Liver (tissue), 9 donors: Measurements from ENCODE around the gene OSBP2. TPM values are rescaled to one million over a fixed set of nuclear protein-coding genes. Genes with fewer than 3 reads are reported as not detected.

Source experiments
- DNase-seq: peaks from one replicate; pipeline ENCODE4 v3.0.0-alpha.2; 2017; ENCODE audit warnings: low spot score
- H3K27ac ChIP-seq, 2 donors: one replicate each; pipeline ENCODE4 v1.7.0; 2013; ENCODE audit warnings: inconsistent platforms in 2 of 2, low read length in 2 of 2, control low read depth in 1 of 2, low read depth in 1 of 2, mild to moderate bottlenecking in 1 of 2
- H3K27me3 ChIP-seq, 4 donors: one replicate each; pipeline versions ENCODE4 v1.6.1 to v1.7.0; 2013; ENCODE audit warnings: low read length in 3 of 4, inconsistent platforms in 1 of 4, mild to moderate bottlenecking in 1 of 4, moderate library complexity in 1 of 4; ENCODE audit not compliant: control insufficient read depth in 4 of 4, insufficient read depth in 4 of 4
- H3K36me3 ChIP-seq, 4 donors: one replicate each; pipeline versions ENCODE4 v1.6.1 to v1.7.0; 2013; ENCODE audit warnings: low read length in 3 of 4, mild to moderate bottlenecking in 3 of 4, low read depth in 1 of 4, moderate library complexity in 1 of 4; ENCODE audit not compliant: control insufficient read depth in 4 of 4, insufficient read depth in 3 of 4
- H3K4me1 ChIP-seq, 4 donors: one replicate each; pipeline versions ENCODE4 v1.6.1 to v1.7.0; 2013; ENCODE audit warnings: low read length in 3 of 4, mild to moderate bottlenecking in 3 of 4, moderate library complexity in 1 of 4; ENCODE audit not compliant: control insufficient read depth in 4 of 4, insufficient read depth in 4 of 4
- H3K4me3 ChIP-seq, 3 donors: one replicate each; pipeline versions ENCODE4 v1.6.1 to v1.7.0; 2013; ENCODE audit warnings: low read length in 3 of 3, control low read depth in 1 of 3, low read depth in 1 of 3, mild to moderate bottlenecking in 1 of 3
- H3K9ac ChIP-seq, 2 donors: one replicate each; pipeline ENCODE4 v1.7.0; 2013; ENCODE audit warnings: low read length in 2 of 2, mild to moderate bottlenecking in 2 of 2, moderate library complexity in 2 of 2, control low read depth in 1 of 2, low read depth in 1 of 2
- H3K9me3 ChIP-seq, 4 donors: one replicate each; pipeline versions ENCODE4 v1.6.1 to v1.7.0; 2013; ENCODE audit warnings: low read length in 3 of 4; ENCODE audit not compliant: control insufficient read depth in 4 of 4
- EGR1 ChIP-seq, 2 donors: IDR thresholded peaks; 2 replicates each; pipeline ENCODE4 v1.6.1; 2016 to 2018; ENCODE audit warnings: antibody characterized with exemption in 2 of 2, low read depth in 2 of 2
- FOXA1 ChIP-seq: IDR thresholded peaks from 2 replicates; pipeline ENCODE4 v1.6.1; 2016; ENCODE audit warnings: antibody characterized with exemption
- GABPA ChIP-seq, 2 donors: IDR thresholded peaks in 1 of 2; conservative IDR thresholded peaks in 1 of 2; 2 replicates each; pipeline ENCODE4 v1.6.1; 2016; ENCODE audit warnings: antibody characterized with exemption in 2 of 2, mild to moderate bottlenecking in 1 of 2, moderate library complexity in 1 of 2
- HNF4A ChIP-seq, 2 donors: conservative IDR thresholded peaks; 2 replicates each; pipeline ENCODE4 v1.6.1; 2016; ENCODE audit warnings: antibody characterized with exemption in 2 of 2, mild to moderate bottlenecking in 2 of 2
- HNF4G ChIP-seq: IDR thresholded peaks from 2 replicates; pipeline ENCODE4 v1.6.1; 2016; ENCODE audit warnings: antibody characterized with exemption
- JUND ChIP-seq, 2 donors: IDR thresholded peaks; 2 replicates each; pipeline ENCODE4 v1.6.1; 2016; ENCODE audit warnings: antibody characterized with exemption in 2 of 2
- NR2F2 ChIP-seq: IDR thresholded peaks from 2 replicates; pipeline ENCODE4 v1.6.1; 2016; ENCODE audit warnings: antibody characterized with exemption
- RAD21 ChIP-seq, 2 donors: IDR thresholded peaks; 2 replicates each; pipeline ENCODE4 v1.6.1; 2016; ENCODE audit warnings: antibody characterized with exemption in 2 of 2, mild to moderate bottlenecking in 2 of 2
- RXRA ChIP-seq, 2 donors: IDR thresholded peaks; 2 replicates each; pipeline ENCODE4 v1.6.1; 2017 to 2018; ENCODE audit warnings: antibody characterized with exemption in 2 of 2, mild to moderate bottlenecking in 1 of 2
- SP1 ChIP-seq: IDR thresholded peaks from 2 replicates; pipeline ENCODE4 v1.6.1; 2018; ENCODE audit warnings: antibody characterized with exemption, mild to moderate bottlenecking
- TAF1 ChIP-seq: conservative IDR thresholded peaks from 2 replicates; pipeline ENCODE4 v1.6.1; 2016; ENCODE audit warnings: antibody characterized with exemption, mild to moderate bottlenecking
- YY1 ChIP-seq: IDR thresholded peaks from 2 replicates; pipeline ENCODE4 v1.6.1; 2016; ENCODE audit warnings: antibody characterized with exemption, mild to moderate bottlenecking
- WGBS: extraction: QIAGEN DNeasy Blood & Tissue Kit; methylation state at CpG from one replicate; pipeline ENCODE4 v1.1.7; 2013; 5-methylcytosine and 5-hydroxymethylcytosine counted together
- polyA plus RNA-seq, 2 donors: library from polyadenylated mRNA; stranded (reverse) in 1 of 2; unstranded in 1 of 2; fragments of 200-250 nt in 1 of 2; fragments of >200 nt in 1 of 2; fragmentation: Nextera tagmentation in 1 of 2; extraction: Ambion mirVana in 1 of 2; gene quantifications; one replicate each; pipeline versions ENCODE4 v1.2.1 to v1.2.3, GENCODE V29; 2013 to 2015
- total RNA-seq, 2 donors: library from RNA; depleted of rRNA; stranded (reverse); fragments of >200 nt; gene quantifications; one replicate each; pipeline ENCODE4 v1.2.3, GENCODE V29; 2014
- TF ChIP-seq, protein P1 (sequence below): IDR thresholded peaks from 2 replicates; pipeline ENCODE4 v1.6.1; 2016; ENCODE audit warnings: antibody characterized with exemption, mild to moderate bottlenecking
- TF ChIP-seq, protein P2 (sequence below): IDR thresholded peaks from 2 replicates; pipeline ENCODE4 v1.6.1; 2016; ENCODE audit warnings: antibody characterized with exemption
- TF ChIP-seq, protein P3 (sequence below): IDR thresholded peaks from 2 replicates; pipeline ENCODE4 v1.6.1; 2016; ENCODE audit warnings: antibody characterized with exemption
- TF ChIP-seq, protein P4 (sequence below): IDR thresholded peaks from 2 replicates; pipeline ENCODE4 v1.6.1; 2016; ENCODE audit warnings: antibody characterized with exemption
- TF ChIP-seq, protein P5 (sequence below): fragments of 150-350 bp; IDR thresholded peaks from 2 replicates; pipeline ENCODE4 v1.5.1; 2017; ENCODE audit warnings: improper control_type of control experiment, low read depth, low read length; ENCODE audit not compliant: missing input control
- donor health status: healthy.
- donor health status: healthy.
- donor health status: healthy.
- donor health status: healthy.
- donor health status: healthy.

OSBP2 gene, protein sequence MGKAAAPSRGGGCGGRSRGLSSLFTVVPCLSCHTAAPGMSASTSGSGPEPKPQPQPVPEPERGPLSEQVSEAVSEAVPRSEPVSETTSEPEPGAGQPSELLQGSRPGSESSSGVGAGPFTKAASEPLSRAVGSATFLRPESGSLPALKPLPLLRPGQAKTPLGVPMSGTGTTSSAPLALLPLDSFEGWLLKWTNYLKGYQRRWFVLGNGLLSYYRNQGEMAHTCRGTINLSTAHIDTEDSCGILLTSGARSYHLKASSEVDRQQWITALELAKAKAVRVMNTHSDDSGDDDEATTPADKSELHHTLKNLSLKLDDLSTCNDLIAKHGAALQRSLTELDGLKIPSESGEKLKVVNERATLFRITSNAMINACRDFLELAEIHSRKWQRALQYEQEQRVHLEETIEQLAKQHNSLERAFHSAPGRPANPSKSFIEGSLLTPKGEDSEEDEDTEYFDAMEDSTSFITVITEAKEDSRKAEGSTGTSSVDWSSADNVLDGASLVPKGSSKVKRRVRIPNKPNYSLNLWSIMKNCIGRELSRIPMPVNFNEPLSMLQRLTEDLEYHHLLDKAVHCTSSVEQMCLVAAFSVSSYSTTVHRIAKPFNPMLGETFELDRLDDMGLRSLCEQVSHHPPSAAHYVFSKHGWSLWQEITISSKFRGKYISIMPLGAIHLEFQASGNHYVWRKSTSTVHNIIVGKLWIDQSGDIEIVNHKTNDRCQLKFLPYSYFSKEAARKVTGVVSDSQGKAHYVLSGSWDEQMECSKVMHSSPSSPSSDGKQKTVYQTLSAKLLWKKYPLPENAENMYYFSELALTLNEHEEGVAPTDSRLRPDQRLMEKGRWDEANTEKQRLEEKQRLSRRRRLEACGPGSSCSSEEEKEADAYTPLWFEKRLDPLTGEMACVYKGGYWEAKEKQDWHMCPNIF
- total RNA-seq = 100 to 1,000 TPM in 1 of 2 donors, 1 to 10 TPM in 1; 1.2 to 192 TPM
- polyA plus RNA-seq = under 1 TPM; 0.43 to 0.54 TPM

DNA sequence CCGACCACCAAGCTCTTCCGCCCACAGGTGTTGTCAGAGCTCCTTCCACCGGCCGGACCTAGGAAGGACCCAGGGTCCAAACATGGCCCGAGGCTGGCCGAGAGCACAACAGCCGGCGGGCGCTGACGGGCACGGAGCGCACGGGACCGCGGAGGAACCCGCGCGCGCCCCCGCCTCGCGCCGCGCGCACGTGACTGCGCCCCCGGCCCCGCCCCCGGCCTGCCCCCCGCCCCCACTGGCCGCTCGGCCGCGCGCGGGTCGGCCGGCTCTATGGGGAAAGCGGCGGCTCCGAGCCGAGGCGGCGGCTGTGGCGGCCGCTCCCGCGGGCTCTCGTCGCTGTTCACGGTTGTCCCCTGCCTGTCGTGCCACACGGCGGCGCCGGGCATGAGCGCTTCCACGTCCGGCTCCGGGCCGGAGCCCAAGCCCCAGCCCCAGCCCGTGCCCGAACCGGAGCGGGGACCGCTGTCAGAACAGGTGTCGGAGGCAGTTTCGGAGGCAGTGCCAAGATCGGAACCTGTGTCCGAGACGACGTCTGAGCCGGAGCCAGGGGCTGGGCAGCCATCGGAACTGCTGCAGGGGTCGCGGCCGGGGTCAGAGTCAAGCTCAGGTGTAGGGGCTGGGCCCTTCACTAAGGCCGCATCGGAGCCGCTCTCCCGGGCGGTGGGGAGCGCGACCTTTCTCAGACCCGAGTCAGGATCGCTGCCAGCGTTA lies at the start of gene OSBP2:
TSS of gene OSBP2 (plus strand) at position 235 of the 711 bp plus-strand sequence. CDS start at position 271, 36 bp downstream.
- peak within 1 kb of the TSS; percentile 47 to 72 for H3K9ac ChIP-seq
- WGBS = 3% methylated on average over 87 of the region's 88 CpGs
- no peak for TF ChIP-seq EGR1 (IDR thresholded peaks at IDR 0.05; ENCODE audit: low read depth in 2 of 2)
- TF ChIP-seq YY1 = no peak
- TF ChIP-seq, protein P1, sequence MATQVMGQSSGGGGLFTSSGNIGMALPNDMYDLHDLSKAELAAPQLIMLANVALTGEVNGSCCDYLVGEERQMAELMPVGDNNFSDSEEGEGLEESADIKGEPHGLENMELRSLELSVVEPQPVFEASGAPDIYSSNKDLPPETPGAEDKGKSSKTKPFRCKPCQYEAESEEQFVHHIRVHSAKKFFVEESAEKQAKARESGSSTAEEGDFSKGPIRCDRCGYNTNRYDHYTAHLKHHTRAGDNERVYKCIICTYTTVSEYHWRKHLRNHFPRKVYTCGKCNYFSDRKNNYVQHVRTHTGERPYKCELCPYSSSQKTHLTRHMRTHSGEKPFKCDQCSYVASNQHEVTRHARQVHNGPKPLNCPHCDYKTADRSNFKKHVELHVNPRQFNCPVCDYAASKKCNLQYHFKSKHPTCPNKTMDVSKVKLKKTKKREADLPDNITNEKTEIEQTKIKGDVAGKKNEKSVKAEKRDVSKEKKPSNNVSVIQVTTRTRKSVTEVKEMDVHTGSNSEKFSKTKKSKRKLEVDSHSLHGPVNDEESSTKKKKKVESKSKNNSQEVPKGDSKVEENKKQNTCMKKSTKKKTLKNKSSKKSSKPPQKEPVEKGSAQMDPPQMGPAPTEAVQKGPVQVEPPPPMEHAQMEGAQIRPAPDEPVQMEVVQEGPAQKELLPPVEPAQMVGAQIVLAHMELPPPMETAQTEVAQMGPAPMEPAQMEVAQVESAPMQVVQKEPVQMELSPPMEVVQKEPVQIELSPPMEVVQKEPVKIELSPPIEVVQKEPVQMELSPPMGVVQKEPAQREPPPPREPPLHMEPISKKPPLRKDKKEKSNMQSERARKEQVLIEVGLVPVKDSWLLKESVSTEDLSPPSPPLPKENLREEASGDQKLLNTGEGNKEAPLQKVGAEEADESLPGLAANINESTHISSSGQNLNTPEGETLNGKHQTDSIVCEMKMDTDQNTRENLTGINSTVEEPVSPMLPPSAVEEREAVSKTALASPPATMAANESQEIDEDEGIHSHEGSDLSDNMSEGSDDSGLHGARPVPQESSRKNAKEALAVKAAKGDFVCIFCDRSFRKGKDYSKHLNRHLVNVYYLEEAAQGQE = no peak
- TF ChIP-seq, protein P2, sequence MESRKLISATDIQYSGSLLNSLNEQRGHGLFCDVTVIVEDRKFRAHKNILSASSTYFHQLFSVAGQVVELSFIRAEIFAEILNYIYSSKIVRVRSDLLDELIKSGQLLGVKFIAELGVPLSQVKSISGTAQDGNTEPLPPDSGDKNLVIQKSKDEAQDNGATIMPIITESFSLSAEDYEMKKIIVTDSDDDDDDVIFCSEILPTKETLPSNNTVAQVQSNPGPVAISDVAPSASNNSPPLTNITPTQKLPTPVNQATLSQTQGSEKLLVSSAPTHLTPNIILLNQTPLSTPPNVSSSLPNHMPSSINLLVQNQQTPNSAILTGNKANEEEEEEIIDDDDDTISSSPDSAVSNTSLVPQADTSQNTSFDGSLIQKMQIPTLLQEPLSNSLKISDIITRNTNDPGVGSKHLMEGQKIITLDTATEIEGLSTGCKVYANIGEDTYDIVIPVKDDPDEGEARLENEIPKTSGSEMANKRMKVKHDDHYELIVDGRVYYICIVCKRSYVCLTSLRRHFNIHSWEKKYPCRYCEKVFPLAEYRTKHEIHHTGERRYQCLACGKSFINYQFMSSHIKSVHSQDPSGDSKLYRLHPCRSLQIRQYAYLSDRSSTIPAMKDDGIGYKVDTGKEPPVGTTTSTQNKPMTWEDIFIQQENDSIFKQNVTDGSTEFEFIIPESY = no peak
- TF ChIP-seq, protein P3, sequence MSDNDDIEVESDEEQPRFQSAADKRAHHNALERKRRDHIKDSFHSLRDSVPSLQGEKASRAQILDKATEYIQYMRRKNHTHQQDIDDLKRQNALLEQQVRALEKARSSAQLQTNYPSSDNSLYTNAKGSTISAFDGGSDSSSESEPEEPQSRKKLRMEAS = no peak
- TF ChIP-seq, protein P4, sequence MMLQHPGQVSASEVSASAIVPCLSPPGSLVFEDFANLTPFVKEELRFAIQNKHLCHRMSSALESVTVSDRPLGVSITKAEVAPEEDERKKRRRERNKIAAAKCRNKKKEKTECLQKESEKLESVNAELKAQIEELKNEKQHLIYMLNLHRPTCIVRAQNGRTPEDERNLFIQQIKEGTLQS = no peak
- no peak for TF ChIP-seq NR2F2
- TF ChIP-seq TAF1 = no peak
- no peak for TF ChIP-seq JUND (IDR thresholded peaks at IDR 0.05)
- no peak for TF ChIP-seq HNF4A (conservative IDR thresholded peaks at IDR 0.05)
- no peak for TF ChIP-seq GABPA (IDR thresholded peaks at IDR 0.05 in 1 of 2, conservative IDR thresholded peaks at IDR 0.05 in 1 of 2)
- TF ChIP-seq, protein P5, sequence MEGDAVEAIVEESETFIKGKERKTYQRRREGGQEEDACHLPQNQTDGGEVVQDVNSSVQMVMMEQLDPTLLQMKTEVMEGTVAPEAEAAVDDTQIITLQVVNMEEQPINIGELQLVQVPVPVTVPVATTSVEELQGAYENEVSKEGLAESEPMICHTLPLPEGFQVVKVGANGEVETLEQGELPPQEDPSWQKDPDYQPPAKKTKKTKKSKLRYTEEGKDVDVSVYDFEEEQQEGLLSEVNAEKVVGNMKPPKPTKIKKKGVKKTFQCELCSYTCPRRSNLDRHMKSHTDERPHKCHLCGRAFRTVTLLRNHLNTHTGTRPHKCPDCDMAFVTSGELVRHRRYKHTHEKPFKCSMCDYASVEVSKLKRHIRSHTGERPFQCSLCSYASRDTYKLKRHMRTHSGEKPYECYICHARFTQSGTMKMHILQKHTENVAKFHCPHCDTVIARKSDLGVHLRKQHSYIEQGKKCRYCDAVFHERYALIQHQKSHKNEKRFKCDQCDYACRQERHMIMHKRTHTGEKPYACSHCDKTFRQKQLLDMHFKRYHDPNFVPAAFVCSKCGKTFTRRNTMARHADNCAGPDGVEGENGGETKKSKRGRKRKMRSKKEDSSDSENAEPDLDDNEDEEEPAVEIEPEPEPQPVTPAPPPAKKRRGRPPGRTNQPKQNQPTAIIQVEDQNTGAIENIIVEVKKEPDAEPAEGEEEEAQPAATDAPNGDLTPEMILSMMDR = no peak
- TF ChIP-seq HNF4G = no peak
- TF ChIP-seq RXRA (IDR thresholded peaks at IDR 0.05) = no peak
- no peak for TF ChIP-seq FOXA1
- no peak for TF ChIP-seq SP1
- TF ChIP-seq RAD21 (IDR thresholded peaks at IDR 0.05) = no peak
- H3K4me3 ChIP-seq = peak within 1 kb of the TSS; percentile 50 to 75 (median 70)
- H3K27me3 ChIP-seq = no peaks in the 10 kb centered on the region
- H3K9me3 ChIP-seq = no peaks in the 10 kb centered on the region
- H3K36me3 ChIP-seq = no peaks in the 10 kb centered on the region
- peaks cover 3 to 16% (median 5%) of the 10 kb centered on the region in 4 donors for H3K4me1 ChIP-seq
- DNase-seq = peak; percentile 36
- peak within 1 kb of the TSS; percentile 55 to 72 for H3K27ac ChIP-seq
